H1 (cell line): ENCODE data around the gene ABI1. TPM values are rescaled to one million over a fixed set of nuclear protein-coding genes. Genes with fewer than 3 reads are reported as not detected.

Source experiments
- CTCF ChIA-PET: fragments of 300-600 bp; sonication (Branson Sonifier 250); formaldehyde crosslinking; loops from one replicate; lab custom pipeline; 2021; ENCODE audit not compliant: partially characterized antibody; lab: Charles Lee
- POLR2A ChIA-PET: fragments of 300-600 bp; sonication (Branson Sonifier 250); formaldehyde crosslinking; loops from one replicate; lab custom pipeline; 2021; ENCODE audit warnings: inconsistent platforms; ENCODE audit not compliant: partially characterized antibody; lab: Charles Lee
- DNase-seq, 2 experiments: peaks; one replicate each; pipeline versions ENCODE4 v3.0.0 to v3.0.0-alpha.2; 2010 to 2022; ENCODE audit warnings: low spot score in 2 of 2, low read depth in 1 of 2, mixed read lengths in 1 of 2
- FAIRE-seq: peaks from 2 replicates; lab custom pipeline; 2011; peaks lifted over from hg19 to GRCh38; lab: Jason Lieb, UNC
- H2AFZ ChIP-seq: 2 replicates; pipeline ENCODE4 v1.8.1; 2012; ENCODE audit warnings: low read length, inconsistent platforms
- H2AK5ac ChIP-seq: 2 replicates; pipeline ENCODE4 v1.6.1; 2013; ENCODE audit warnings: low read depth, low read length
- H2BK120ac ChIP-seq: replicated peaks from 2 replicates; pipeline ENCODE3; 2013; ENCODE audit warnings: low read depth, low read length, inconsistent platforms
- H2BK12ac ChIP-seq: 2 replicates; pipeline ENCODE4 v1.6.1; 2013; ENCODE audit warnings: low read depth, low read length
- H2BK15ac ChIP-seq: 2 replicates; pipeline ENCODE4 v1.6.1; 2013; ENCODE audit warnings: low read length
- H2BK20ac ChIP-seq: 2 replicates; pipeline ENCODE4 v1.6.1; 2013; ENCODE audit warnings: low read length
- H2BK5ac ChIP-seq: 2 replicates; pipeline ENCODE4 v1.6.1; 2013; ENCODE audit warnings: low read depth, low read length
- H3K14ac ChIP-seq: 2 replicates; pipeline ENCODE4 v1.6.1; 2013; ENCODE audit warnings: inconsistent platforms; ENCODE audit not compliant: insufficient read length
- H3K18ac ChIP-seq: 2 replicates; pipeline ENCODE4 v1.6.1; 2013; ENCODE audit warnings: low read length; ENCODE audit errors: extremely low read depth
- H3K23ac ChIP-seq: 2 replicates; pipeline ENCODE4 v1.6.1; 2013; ENCODE audit warnings: inconsistent platforms; ENCODE audit not compliant: insufficient read length
- H3K23me2 ChIP-seq: 2 replicates; pipeline ENCODE4 v1.6.1; 2013; ENCODE audit warnings: low read depth, low read length
- H3K27ac ChIP-seq: 2 replicates; pipeline ENCODE4 v1.6.1; 2011; ENCODE audit warnings: low read depth, low read length, inconsistent platforms
- H3K27me3 ChIP-seq, 4 experiments: replicated peaks in 1 of 4; 1 replicate in 1 of 4; 2 replicates in 3 of 4; pipeline versions ENCODE4 v1.6.1 to v1.8.1; 2011 to 2013; ENCODE audit warnings: low read length in 3 of 4, mild to moderate bottlenecking in 3 of 4, inconsistent platforms in 2 of 4, mixed read lengths in 2 of 4, moderate library complexity in 1 of 4; ENCODE audit not compliant: control insufficient read depth in 3 of 4, insufficient read depth in 3 of 4; ENCODE audit errors: extremely low read depth in 1 of 4
- H3K36me3 ChIP-seq, 4 experiments: 2 replicates each; pipeline versions ENCODE4 v1.6.1 to v1.8.1; 2011 to 2013; ENCODE audit warnings: mild to moderate bottlenecking in 4 of 4, low read length in 3 of 4, moderate library complexity in 2 of 4, control low read depth in 1 of 4, inconsistent platforms in 1 of 4; ENCODE audit not compliant: insufficient read depth in 4 of 4, control insufficient read depth in 2 of 4
- H3K4ac ChIP-seq: replicated peaks from 2 replicates; pipeline ENCODE3; 2013; ENCODE audit warnings: low read length, low read depth, mixed read lengths, inconsistent platforms; ENCODE audit not compliant: insufficient read length
- H3K4me1 ChIP-seq, 4 experiments: replicated peaks in 1 of 4; 1 replicate in 1 of 4; 2 replicates in 3 of 4; pipeline versions ENCODE4 v1.6.1 to v1.8.1; 2011 to 2013; ENCODE audit warnings: low read length in 3 of 4, inconsistent platforms in 2 of 4, mixed read lengths in 1 of 4; ENCODE audit not compliant: insufficient read depth in 4 of 4, control insufficient read depth in 3 of 4
- H3K4me2 ChIP-seq, 2 experiments: 2 replicates each; pipeline versions ENCODE4 v1.6.1 to v1.8.1; 2011 to 2013; ENCODE audit warnings: low read depth in 2 of 2, low read length in 2 of 2, control low read depth in 1 of 2, inconsistent platforms in 1 of 2, mild to moderate bottlenecking in 1 of 2; ENCODE audit not compliant: insufficient read depth in 1 of 2
- H3K4me3 ChIP-seq, 4 experiments: fragments of 200-600, 300-600 bp in 1 of 4; sonication (generic), shearing (Covaris generic), sonication (Bioruptor Twin) in 1 of 4; 2 replicates each; pipeline versions ENCODE4 v1.5.1 to v1.8.1; 2011 to 2016; ENCODE audit warnings: low read length in 4 of 4, low read depth in 3 of 4, control low read depth in 2 of 4, inconsistent platforms in 2 of 4, mild to moderate bottlenecking in 2 of 4, mixed read lengths in 1 of 4, moderate library complexity in 1 of 4; ENCODE audit not compliant: insufficient read depth in 2 of 4; ENCODE audit errors: extremely low read depth in 1 of 4
- H3K56ac ChIP-seq: replicated peaks from 2 replicates; pipeline ENCODE3; 2013; ENCODE audit warnings: low read depth, mild to moderate bottlenecking, mixed read lengths, low read length, inconsistent platforms; ENCODE audit not compliant: insufficient read length
- H3K79me1 ChIP-seq: 2 replicates; pipeline ENCODE4 v1.6.1; 2013; ENCODE audit warnings: low read depth, low read length, control low read depth
- H3K79me2 ChIP-seq, 2 experiments: 2 replicates each; pipeline versions ENCODE4 v1.6.1 to v1.8.1; 2012 to 2013; ENCODE audit warnings: low read length in 2 of 2, mild to moderate bottlenecking in 2 of 2, inconsistent platforms in 1 of 2; ENCODE audit not compliant: insufficient read depth in 2 of 2, control insufficient read depth in 1 of 2
- H3K9ac ChIP-seq, 4 experiments: replicated peaks in 1 of 4; 1 replicate in 1 of 4; 2 replicates in 3 of 4; pipeline versions ENCODE4 v1.6.1 to v1.8.1; 2011 to 2013; ENCODE audit warnings: low read depth in 3 of 4, low read length in 3 of 4, control low read depth in 2 of 4, mild to moderate bottlenecking in 2 of 4, moderate library complexity in 2 of 4, inconsistent platforms in 1 of 4; ENCODE audit errors: extremely low read depth in 1 of 4
- H3K9me3 ChIP-seq, 2 experiments: 2 replicates each; pipeline versions ENCODE4 v1.6.1 to v1.8.1; 2012 to 2013; ENCODE audit warnings: mild to moderate bottlenecking in 2 of 2, moderate library complexity in 2 of 2, control low read depth in 1 of 2, inconsistent platforms in 1 of 2, low read depth in 1 of 2, low read length in 1 of 2, mixed read lengths in 1 of 2; ENCODE audit not compliant: insufficient read depth in 2 of 2
- H4K20me1 ChIP-seq, 2 experiments: replicated peaks in 1 of 2; 2 replicates each; pipeline versions ENCODE3 to v1.8.1; 2011 to 2013; ENCODE audit warnings: inconsistent platforms in 2 of 2, low read length in 2 of 2, mild to moderate bottlenecking in 1 of 2; ENCODE audit not compliant: insufficient read depth in 2 of 2, control insufficient read depth in 1 of 2
- H4K5ac ChIP-seq: 2 replicates; pipeline ENCODE4 v1.6.1; 2013; ENCODE audit warnings: low read length, low read depth, mixed read lengths, inconsistent platforms; ENCODE audit not compliant: insufficient read length
- H4K8ac ChIP-seq: 2 replicates; pipeline ENCODE4 v1.8.0; 2013; ENCODE audit warnings: mild to moderate bottlenecking, moderate library complexity, low read length, inconsistent platforms; ENCODE audit not compliant: insufficient read depth; ENCODE audit errors: extremely low read depth
- H4K91ac ChIP-seq: replicated peaks from 2 replicates; pipeline ENCODE3; 2013; ENCODE audit warnings: low read length, mixed read lengths, inconsistent platforms; ENCODE audit not compliant: insufficient read length
- BCL11A ChIP-seq, 2 experiments: IDR thresholded peaks; one replicate each; pipeline ENCODE4 v1.6.1; 2011; ENCODE audit warnings: low read depth in 2 of 2, low read length in 2 of 2, mild to moderate bottlenecking in 2 of 2
- BRCA1 ChIP-seq: IDR thresholded peaks from 2 replicates; pipeline ENCODE4 v1.6.1; 2012; ENCODE audit warnings: low read depth, low read length, improper control_type of control experiment
- EGR1 ChIP-seq: IDR thresholded peaks from 2 replicates; pipeline ENCODE4 v1.6.1; 2011; ENCODE audit warnings: low read depth, low read length, borderline replicate concordance
- GTF2F1 ChIP-seq: IDR thresholded peaks from 2 replicates; pipeline ENCODE4 v1.6.1; 2012; ENCODE audit warnings: low read depth, low read length, improper control_type of control experiment, borderline replicate concordance
- JUN ChIP-seq: IDR thresholded peaks from 2 replicates; pipeline ENCODE4 v1.6.1; 2011; ENCODE audit warnings: low read depth, mild to moderate bottlenecking, improper control_type of control experiment, low read length
- RAD21 ChIP-seq, 2 experiments: IDR thresholded peaks in 1 of 2; conservative IDR thresholded peaks in 1 of 2; 2 replicates each; pipeline ENCODE4 v1.6.1; 2011; ENCODE audit warnings: low read depth in 2 of 2, low read length in 2 of 2, improper control_type of control experiment in 1 of 2, inconsistent platforms in 1 of 2, mild to moderate bottlenecking in 1 of 2, moderate library complexity in 1 of 2
- TAF1 ChIP-seq: IDR thresholded peaks from 2 replicates; pipeline ENCODE4 v1.6.1; 2011; ENCODE audit warnings: mild to moderate bottlenecking, low read depth, low read length
- TAF7 ChIP-seq: optimal IDR thresholded peaks from 2 replicates; pipeline ENCODE3; 2011; ENCODE audit warnings: low read depth, mild to moderate bottlenecking, inconsistent platforms, low read length, moderate library complexity, borderline replicate concordance
- WGBS, 2 experiments: shearing (Covaris generic) in 1 of 2; methylation state at CpG; one replicate each; pipeline versions ENCODE4 v1.1.6 to v1.1.7; 2013 to 2015; ENCODE audit warnings: low lambda C conversion rate in 2 of 2, mixed read lengths in 2 of 2, inconsistent platforms in 1 of 2, low coverage in 1 of 2, missing lambda C conversion rate in 1 of 2; ENCODE audit not compliant: insufficient replicate concordance in 2 of 2, insufficient coverage in 1 of 2, insufficient read length in 1 of 2; ENCODE audit errors: extremely low coverage in 1 of 2, missing lambda C conversion rate in 1 of 2; 5-methylcytosine and 5-hydroxymethylcytosine counted together
- polyA plus RNA-seq, 7 experiments: library from polyadenylated mRNA; depleted of rRNA in 3 of 7; stranded (reverse) in 5 of 7; unstranded in 2 of 7; fragments of >200 nt in 5 of 7; fragments of 200-250 nt in 2 of 7; gene quantifications; 1 replicate in 5 of 7; 2 replicates in 1 of 7; 4 replicates in 1 of 7; pipeline versions ENCODE4 v1.2.1 to v1.2.3, GENCODE V29; 2011 to 2013; ENCODE audit warnings: missing spikeins in 2 of 7, mixed read lengths in 2 of 7
- total RNA-seq: library from RNA; stranded (reverse); fragmentation: NEBNext Ultra II Directional; extraction: Animal tissue kit (Norgen Biotek cat#: 25700); gene quantifications from 2 replicates; pipeline ENCODE4 v1.2.1, GENCODE V29; 2021
- TF ChIP-seq, protein P1 (sequence below), 3 experiments: IDR thresholded peaks; 1 replicate in 2 of 3; 2 replicates in 1 of 3; pipeline versions ENCODE4 v1.5.1 to v1.6.1; 2011; ENCODE audit warnings: low read length in 3 of 3, mild to moderate bottlenecking in 3 of 3, inconsistent platforms in 2 of 3, low read depth in 1 of 3, moderate library complexity in 1 of 3; ENCODE audit not compliant: insufficient read depth in 1 of 3; ENCODE audit errors: control extremely low read depth in 1 of 3

Gene ABI1
- total and polyA plus RNA-seq, 2 of the 8 experiments (the other 6 are each of a cell fraction or from before 2014, with no cell fraction given), result 35.4 to 37.0 TPM

DNA sequence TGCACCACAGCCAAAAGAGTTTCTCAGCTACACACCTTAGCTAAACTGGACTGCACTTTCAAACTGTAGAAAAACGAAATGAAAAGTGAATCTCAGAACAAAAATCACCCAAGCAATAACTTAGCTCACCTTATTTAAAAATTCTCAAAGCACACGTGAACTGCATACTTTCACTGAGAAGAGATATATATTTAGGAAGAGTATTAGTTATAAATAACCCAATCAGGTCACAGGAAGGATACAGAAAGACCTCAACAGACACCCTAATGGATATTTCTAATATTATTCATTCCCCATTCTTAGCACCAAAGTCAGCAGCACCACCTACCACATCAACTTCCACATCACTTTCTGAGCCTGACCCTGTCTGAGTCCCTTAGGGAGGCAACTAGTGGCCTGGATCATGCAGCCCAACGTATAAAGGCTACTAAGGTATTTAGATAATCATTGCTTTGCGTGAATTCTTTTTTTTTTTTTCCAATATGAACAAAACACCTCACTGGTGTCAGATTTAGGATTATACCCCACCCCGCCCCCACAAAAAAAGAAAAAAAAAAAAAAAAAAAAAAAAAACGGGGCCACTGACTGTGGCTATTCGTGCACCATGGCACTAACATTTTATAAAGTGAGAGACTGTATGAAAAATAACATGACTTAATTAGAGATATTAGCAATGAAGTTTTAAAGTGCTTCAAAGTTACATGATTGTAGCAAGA is 2.6 kb downstream of the ABI1 start:
- H2AFZ ChIP-seq, result no peak overlapping the region
- H2BK12ac ChIP-seq, result no peak overlapping the region
- H3K23me2 ChIP-seq, result no peaks in the 10 kb centered on the region
- no peaks in the 10 kb centered on the region for H3K36me3 ChIP-seq
- WGBS, 2 experiments, result 76% methylated on average over 6 of the region's 7 CpGs; no CpG with 5 or more reads in 1 of the 2 experiments
- H3K79me2 ChIP-seq, result peaks cover 3 to 68% of the 10 kb centered on the region in 2 experiments; a peak in 3 of 4 replicates
- peak overlapping the region in 1 of 2 experiments; percentile 55; a peak in 1 of 4 replicates for H3K4me2 ChIP-seq
- H3K27ac ChIP-seq, result no peak overlapping the region
- no peak overlapping the region for H3K4ac ChIP-seq
- H4K8ac ChIP-seq, result no peak overlapping the region
- no peak overlapping the region for H3K14ac ChIP-seq
- H3K79me1 ChIP-seq, result no peaks in the 10 kb centered on the region; the same call in 1 of the 2 replicates
- H3K9me3 ChIP-seq, result no peaks in the 10 kb centered on the region
- ChIA-PET CTCF (interaction anchor here (0.6 to 1.4 kb wide), 3 partner anchors 57 to 132 kb away, joined by 3 to 4 read pairs (median 3); no protein-coding TSS in a partner anchor), POLR2A (no interaction called here)
- no peak overlapping the region for H4K5ac ChIP-seq
- no peak overlapping the region for H2AK5ac ChIP-seq
- no peak overlapping the region for H2BK20ac ChIP-seq
- H3K4me1 ChIP-seq, result peaks cover 0 to 2% (median 0%) of the 10 kb centered on the region in 4 experiments; a peak in 4 of 7 replicates
- no peak overlapping the region for H3K9ac ChIP-seq
- no peak overlapping the region for H2BK15ac ChIP-seq
- no peaks in the 10 kb centered on the region for H3K27me3 ChIP-seq
- H3K56ac ChIP-seq, result no peak overlapping the region
- H4K91ac ChIP-seq, result no peak overlapping the region
- no peak overlapping the region for H3K18ac ChIP-seq
- H2BK5ac ChIP-seq, result no peak overlapping the region
- peaks cover 0 to 1% of the 10 kb centered on the region in 2 experiments for H4K20me1 ChIP-seq
- H2BK120ac ChIP-seq, result no peak overlapping the region
- no peak for DNase-seq
- FAIRE-seq, result peak; percentile 48
- peak overlapping the region in 2 of 4 experiments; percentile 4 to 99; a peak in 1 of 8 replicates for H3K4me3 ChIP-seq
- H3K23ac ChIP-seq, result no peak overlapping the region
- TF ChIP-seq EGR1 (no peak), BRCA1 (no peak), TAF7 (no peak), BCL11A (IDR thresholded peaks at IDR 0.05; ENCODE audit: low read depth in 2 of 2, low read length in 2 of 2) (no peak), GTF2F1 (no peak), JUN (no peak), RAD21 (IDR thresholded peaks at IDR 0.05 in 1 of 2, conservative IDR thresholded peaks at IDR 0.05 in 1 of 2; ENCODE audit: low read depth in 2 of 2, low read length in 2 of 2) (peak in 1 of 2 experiments; percentile 28; a peak in 2 of 4 replicates), TAF1 (no peak)
- TF ChIP-seq, protein P1, sequence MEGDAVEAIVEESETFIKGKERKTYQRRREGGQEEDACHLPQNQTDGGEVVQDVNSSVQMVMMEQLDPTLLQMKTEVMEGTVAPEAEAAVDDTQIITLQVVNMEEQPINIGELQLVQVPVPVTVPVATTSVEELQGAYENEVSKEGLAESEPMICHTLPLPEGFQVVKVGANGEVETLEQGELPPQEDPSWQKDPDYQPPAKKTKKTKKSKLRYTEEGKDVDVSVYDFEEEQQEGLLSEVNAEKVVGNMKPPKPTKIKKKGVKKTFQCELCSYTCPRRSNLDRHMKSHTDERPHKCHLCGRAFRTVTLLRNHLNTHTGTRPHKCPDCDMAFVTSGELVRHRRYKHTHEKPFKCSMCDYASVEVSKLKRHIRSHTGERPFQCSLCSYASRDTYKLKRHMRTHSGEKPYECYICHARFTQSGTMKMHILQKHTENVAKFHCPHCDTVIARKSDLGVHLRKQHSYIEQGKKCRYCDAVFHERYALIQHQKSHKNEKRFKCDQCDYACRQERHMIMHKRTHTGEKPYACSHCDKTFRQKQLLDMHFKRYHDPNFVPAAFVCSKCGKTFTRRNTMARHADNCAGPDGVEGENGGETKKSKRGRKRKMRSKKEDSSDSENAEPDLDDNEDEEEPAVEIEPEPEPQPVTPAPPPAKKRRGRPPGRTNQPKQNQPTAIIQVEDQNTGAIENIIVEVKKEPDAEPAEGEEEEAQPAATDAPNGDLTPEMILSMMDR (IDR thresholded peaks at IDR 0.05; ENCODE audit: control extremely low read depth in 1 of 3, insufficient read depth in 1 of 3, low read depth in 1 of 3, low read length in 3 of 3), result peak in 1 of 3 experiments; percentile 21; a peak in 1 of 4 replicates
